ENCODE data around the gene MYEOV.

The MYEOV gene

GRCh38 chr11:69291459-69292110 lies 2.4 kb upstream of the MYEOV start:
- TF ChIP-seq CTCF (IDR thresholded peaks at IDR 0.05; ENCODE audit: insufficient read depth, low read depth, low read length, missing control alignments): no peak
- no peak overlapping the region for H3K4me3 ChIP-seq (ENCODE audit: low read length)
- no peak for DNase-seq (ENCODE audit: low read depth)

- DNase-seq (ENCODE audit: low read depth): peak; percentile 18
- no peak overlapping the region for H3K4me3 ChIP-seq (ENCODE audit: low read length)
- TF ChIP-seq CTCF (IDR thresholded peaks at IDR 0.05; ENCODE audit: insufficient read depth, low read depth, low read length, missing control alignments): peak; percentile 63
Measured at GRCh38 chr11:69292221-69292648, 1.7 kb upstream of the MYEOV start.

GRCh38 chr11:69293087-69293486 lies 868 bp upstream of the MYEOV start:
- no peak for TF ChIP-seq CTCF (IDR thresholded peaks at IDR 0.05; ENCODE audit: insufficient read depth, low read depth, low read length, missing control alignments)
- no peak overlapping the region for H3K4me3 ChIP-seq (ENCODE audit: low read length)
- no peak for DNase-seq (ENCODE audit: low read depth)

- TF ChIP-seq CTCF (IDR thresholded peaks at IDR 0.05; ENCODE audit: insufficient read depth, low read depth, low read length, missing control alignments): no peak
- no peak overlapping the region for H3K4me3 ChIP-seq (ENCODE audit: low read length)
- no peak for DNase-seq (ENCODE audit: low read depth)
Measured at GRCh38 chr11:69294571-69295078, 670 bp downstream of the MYEOV start.

- TF ChIP-seq CTCF (IDR thresholded peaks at IDR 0.05; ENCODE audit: insufficient read depth, low read depth, low read length, missing control alignments): no peak
- no peak for DNase-seq (ENCODE audit: low read depth)
- no peak overlapping the region for H3K4me3 ChIP-seq (ENCODE audit: low read length)
Measured at GRCh38 chr11:69295079-69295994, 1.4 kb downstream of the MYEOV start.

- no peak overlapping the region for H3K4me3 ChIP-seq (ENCODE audit: low read length)
- no peak for TF ChIP-seq CTCF (IDR thresholded peaks at IDR 0.05; ENCODE audit: insufficient read depth, low read depth, low read length, missing control alignments)
- DNase-seq (ENCODE audit: low read depth): peak; percentile 84
Measured at GRCh38 chr11:69295995-69296889, 2.3 kb downstream of the MYEOV start.
